ENCODE data around the gene ZNF487.

DNA sequence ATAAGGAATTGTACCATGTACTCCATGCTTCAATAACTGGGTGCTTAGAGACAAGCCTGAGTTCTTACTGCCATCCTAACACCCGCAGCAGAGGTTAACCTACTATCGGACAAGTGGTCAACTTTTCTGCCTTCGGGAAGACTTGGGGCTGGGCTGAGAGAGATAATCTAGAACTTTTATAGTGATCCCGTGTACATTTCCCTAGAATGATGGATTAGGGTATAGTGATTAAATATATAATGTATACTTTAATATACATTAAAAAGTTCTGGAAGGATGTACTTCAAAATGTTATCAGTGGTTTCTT lies 15.8 kb upstream of the ZNF487 start:
- TF ChIP-seq, protein P1, sequence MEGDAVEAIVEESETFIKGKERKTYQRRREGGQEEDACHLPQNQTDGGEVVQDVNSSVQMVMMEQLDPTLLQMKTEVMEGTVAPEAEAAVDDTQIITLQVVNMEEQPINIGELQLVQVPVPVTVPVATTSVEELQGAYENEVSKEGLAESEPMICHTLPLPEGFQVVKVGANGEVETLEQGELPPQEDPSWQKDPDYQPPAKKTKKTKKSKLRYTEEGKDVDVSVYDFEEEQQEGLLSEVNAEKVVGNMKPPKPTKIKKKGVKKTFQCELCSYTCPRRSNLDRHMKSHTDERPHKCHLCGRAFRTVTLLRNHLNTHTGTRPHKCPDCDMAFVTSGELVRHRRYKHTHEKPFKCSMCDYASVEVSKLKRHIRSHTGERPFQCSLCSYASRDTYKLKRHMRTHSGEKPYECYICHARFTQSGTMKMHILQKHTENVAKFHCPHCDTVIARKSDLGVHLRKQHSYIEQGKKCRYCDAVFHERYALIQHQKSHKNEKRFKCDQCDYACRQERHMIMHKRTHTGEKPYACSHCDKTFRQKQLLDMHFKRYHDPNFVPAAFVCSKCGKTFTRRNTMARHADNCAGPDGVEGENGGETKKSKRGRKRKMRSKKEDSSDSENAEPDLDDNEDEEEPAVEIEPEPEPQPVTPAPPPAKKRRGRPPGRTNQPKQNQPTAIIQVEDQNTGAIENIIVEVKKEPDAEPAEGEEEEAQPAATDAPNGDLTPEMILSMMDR (IDR thresholded peaks at IDR 0.05) = no peak
- no peak for TF ChIP-seq POLR2A (IDR thresholded peaks at IDR 0.05)
